ENCODE measurements around the gene ACSS1.

- no peak for TF ChIP-seq YY1 (IDR thresholded peaks at IDR 0.05; ENCODE audit: insufficient read depth, insufficient read length)
- TF ChIP-seq SUZ12 (IDR thresholded peaks at IDR 0.05; ENCODE audit: extremely low read depth, insufficient read depth, insufficient read length), result no peak
- TF ChIP-seq ZNF274 (IDR thresholded peaks at IDR 0.05; ENCODE audit: low read depth, low read length), result no peak
Observed at GRCh38 chr20:25011831-25012241, 46.1 kb downstream of the ACSS1 start.
